Head of caudate nucleus (tissue), 42 donors: ENCODE data around the gene EDA.
"Not testable (repeated sequence)": the region's sequence is repeated elsewhere in the genome, so short reads cannot be mapped to it uniquely, and the experiment has no call there.

ENCODE experiments used
- DNase-seq, 42 donors: peaks; one replicate each; pipeline versions ENCODE4 v3.0.0 to v3.0.0-alpha.2; 2020 to 2021; ENCODE audit warnings: mixed read lengths in 7 of 42
- intact Hi-C: fragments of 100-400 bp; cut with DNase I; formaldehyde crosslinking; loops from one replicate; pipeline ENCODE4 v1.15.0; 2022

EDA gene

DNA sequence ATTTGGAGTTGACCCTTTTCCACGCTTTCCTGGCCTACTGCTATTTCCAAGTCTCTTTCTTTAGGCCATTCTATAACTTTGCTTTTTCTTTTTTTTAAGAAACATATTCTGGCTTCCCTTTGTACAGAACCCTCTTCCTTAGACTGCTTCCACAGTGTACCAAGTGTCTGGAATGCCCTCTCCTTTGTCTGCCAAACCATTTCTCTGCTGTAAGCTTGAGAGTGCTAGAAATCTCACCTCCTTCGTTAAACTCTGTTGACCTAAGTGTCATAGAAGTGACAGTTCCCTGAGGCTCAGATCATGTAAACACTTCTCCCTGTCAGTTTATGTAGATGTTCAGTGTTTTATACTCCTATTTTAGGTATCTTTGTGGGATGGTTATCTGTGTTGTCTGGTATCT lies 108.4 kb downstream of the EDA start:
- intact Hi-C loops, result no loop called here
- DNase-seq, result no peak

DNA sequence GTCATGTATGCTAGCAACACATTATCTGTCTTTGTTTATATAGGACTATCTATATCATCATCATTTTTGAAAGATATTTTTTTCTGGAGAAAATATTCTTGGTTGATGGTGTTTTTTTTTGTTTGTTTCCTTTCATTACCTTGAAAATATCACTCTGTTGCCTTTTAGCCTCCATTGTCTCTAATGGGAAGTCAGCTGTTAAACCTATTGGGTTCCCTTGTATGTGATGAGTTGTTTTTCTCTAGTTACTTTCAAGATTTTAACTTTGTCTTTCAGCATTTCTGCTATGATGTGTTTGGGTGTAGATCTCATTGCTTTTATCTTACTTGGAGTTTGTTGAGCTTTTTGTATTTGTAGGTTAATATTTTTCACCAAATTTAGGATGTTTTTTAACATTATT lies 124.4 kb downstream of the EDA start:
- intact Hi-C loops, result no loop called here
- DNase-seq, result no peak

DNA sequence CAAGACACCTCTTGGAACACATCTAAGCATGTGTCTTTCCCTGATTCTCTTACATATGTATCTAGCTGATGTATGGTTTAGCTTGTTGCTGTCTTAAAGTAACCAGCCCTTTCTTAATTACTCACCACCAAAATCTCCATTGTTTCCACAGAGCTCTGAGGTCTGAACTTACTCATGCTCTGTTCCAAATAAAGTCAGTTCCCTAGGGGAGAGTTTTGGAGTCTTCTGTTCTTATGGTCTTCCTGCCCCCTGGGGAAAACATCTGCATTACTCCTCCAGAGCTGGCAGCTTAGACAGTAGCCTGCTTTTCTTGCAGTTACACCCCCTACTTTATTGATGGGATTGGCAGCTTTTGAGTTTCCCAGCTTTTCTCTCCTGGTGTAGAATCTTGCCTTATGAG lies 125.8 kb downstream of the EDA start:
- intact Hi-C loops, result no loop called here
- no peak for DNase-seq

DNA sequence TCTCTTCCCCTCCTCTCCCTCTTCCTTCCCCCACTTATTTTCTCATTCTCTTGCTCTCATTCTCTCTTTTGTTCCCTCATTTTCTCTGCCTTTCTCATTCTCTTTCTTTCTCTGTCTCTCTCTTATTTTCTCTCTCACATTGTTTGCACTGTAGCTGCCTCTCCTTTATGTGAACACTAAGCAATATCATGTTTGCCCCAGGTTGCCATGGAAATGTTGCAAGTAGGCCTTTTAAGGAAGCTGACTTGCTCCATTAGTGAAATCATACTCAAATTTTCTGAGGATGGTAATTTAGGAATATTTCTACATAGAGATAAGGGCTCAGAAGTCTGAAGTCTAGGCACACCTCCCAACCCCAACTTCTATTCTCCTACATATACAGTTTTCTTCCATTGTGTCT lies 130.1 kb downstream of the EDA start:
- intact Hi-C loops, result no loop called here

DNA sequence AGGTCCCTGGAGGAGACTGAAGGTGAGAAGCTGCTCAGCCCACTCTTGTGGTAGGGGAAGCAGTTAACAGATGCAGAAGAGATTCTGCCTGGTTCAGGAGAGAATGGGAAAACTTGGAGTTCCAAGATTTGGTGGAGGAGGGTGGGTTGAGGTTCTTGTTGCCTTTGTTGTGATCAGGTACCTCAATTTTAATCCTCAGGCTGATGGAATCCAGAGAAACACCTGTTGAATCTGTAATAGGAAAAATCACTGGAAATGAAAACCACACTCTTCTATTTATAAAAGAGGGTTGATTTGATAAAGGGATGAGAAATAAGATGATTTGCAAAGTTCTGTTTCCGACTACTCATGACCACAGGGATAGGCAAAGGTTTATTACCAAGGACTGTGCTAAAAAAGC lies 132.1 kb downstream of the EDA start:
- intact Hi-C loops, result no loop called here
- DNase-seq, result no peak

More for the DNA sequence above, 130.1 kb downstream of the EDA start:
- no peak for DNase-seq

DNA sequence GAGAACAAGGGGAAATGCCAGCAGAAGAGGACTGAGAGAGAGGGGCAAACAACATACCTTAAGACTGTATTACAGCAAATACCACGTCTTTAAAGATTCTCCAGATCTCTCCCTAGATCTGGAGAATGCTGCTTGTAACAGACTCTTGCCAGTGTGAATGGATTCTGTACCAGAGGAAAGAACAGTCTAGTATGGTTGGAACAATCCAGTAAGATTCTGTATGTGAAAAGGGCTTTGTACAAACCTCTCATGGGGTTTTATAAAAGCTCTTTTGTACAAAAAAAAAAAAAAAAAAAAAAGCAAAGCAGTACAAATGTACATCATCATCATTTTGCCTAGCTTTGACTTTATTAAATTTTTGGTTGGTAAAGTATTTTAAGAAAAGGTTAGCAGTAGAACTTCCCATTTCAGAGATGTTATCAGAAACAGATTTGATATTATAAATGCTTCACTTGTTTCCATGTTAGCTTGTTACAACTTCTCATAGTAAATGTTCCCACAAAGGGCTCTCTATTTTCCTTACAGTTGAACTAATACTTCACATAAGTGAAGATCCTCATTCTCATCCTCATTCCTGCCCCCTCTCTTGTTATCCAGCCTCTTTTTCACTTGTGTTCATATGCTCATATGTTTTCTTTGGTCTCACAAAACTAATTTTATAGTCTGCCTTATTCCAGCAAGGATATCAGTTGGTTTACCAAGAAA lies 144.2 kb downstream of the EDA start:
- intact Hi-C loops, result no loop called here
- DNase-seq, result peak in 3 of 42 donors; percentile 1 to 38 (median 5)

DNA sequence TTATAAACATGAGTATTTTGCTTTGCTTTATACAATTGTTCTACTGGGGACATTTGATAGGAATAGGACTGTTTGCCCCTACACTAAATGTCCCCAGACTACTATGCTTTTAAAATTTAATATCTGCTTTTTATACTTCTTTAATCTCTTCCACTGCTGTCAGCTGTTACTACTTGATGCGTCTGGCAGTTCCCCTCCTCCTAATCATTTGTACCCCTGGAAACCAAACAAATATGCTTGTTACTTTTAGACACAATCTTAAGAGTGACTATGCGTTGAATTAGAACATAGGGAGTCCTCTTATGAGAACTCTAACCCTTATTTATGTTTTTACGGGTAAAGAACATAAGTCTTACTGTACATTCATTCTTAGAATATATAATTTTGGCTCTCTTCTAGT lies 145.7 kb downstream of the EDA start:
- DNase-seq, result no peak
- intact Hi-C loops, result no loop called here

DNA sequence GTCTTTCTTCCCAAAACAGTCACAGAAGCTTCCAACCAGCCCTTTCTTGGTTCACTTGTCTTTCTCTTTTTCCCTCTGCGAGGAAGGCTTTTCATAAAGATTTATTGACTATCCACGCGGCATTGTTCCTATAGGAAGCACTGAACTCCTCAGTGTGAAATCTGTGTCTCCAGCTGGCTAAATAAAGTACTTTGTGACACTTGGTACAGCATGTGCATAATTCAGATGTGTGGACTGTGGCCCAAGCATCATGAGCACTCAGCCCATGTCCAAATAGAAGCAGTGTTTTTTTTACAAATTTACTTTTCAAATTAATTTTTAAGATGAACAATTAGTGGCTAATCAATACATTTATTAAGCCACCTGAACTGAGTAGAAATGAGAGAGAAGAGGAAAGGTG lies 146.4 kb downstream of the EDA start:
- intact Hi-C loops, result no loop called here
- DNase-seq, result no peak

DNA sequence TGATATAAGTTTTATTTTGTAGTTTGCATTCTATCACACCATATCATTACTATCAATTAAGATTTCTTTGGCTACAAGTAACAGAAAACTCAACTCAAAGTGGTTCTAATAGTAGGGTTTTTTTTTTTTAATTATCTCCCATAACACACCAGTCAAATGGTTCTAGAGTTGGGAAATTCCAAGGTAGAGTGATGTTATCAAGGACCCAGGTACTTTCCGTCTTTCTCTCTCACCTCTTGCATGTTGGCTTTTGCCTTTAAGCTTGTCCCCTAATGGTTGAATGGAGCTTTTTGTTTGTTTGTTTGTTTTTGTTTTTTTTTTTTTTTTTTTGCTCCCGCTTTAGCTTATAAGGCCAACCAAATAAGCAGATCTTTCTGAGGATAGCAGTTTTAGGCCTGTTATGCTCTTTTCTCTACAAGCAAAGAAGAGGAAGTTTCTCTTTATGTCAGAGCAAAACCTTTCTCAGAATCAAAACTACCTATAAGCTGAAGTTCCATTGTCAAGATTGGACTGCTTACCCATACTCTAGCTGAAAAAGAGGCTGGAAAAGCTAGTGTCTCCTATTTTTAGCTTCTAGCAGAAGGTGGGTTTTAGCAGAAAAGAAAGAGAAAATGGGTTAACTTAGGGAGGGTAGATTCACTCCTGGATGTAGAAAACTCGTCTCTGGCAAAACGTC lies 177.5 kb downstream of the EDA start:
- DNase-seq, result no peak
- intact Hi-C loops, result no loop called here

DNA sequence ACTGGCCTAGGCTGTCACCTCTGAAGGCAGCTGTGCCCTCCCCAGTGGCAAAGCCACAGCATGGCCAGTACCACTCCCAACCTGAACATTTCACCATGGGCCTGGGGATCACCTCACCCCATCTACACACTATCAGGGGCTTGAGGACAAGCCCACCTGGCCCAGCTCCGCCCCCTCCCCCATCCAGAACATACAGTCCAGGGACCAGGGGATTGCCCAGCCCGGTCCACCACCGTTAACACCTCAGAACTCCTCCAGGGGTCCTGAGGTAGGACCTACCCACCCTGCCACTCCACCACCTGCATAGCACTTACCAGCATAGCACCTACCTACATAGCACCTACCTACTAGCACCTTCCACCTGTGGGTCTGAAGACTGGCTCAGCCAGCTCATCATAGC lies 179.8 kb downstream of the EDA start:
- intact Hi-C loops, result no loop called here
- DNase-seq, result no peak

DNA sequence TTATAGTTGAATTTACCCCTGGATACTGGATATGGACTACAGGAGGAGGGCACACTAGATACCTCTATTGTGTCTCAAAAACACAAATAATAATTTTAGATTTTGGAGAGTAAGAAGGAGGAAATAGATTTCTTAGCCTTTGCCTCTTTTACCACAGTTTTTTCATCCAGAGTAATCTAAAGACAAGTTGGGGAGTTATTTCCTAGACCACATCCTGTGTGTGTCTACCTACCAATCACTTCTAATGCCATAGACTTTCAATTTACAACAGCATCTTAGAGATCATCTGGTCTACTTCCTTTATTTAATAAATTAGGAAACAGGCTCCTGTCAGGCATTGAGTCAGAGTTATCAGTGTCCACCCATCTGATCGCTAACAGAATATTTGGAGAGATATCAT lies 191.5 kb downstream of the EDA start:
- intact Hi-C loops, result no loop called here
- no peak for DNase-seq

DNA sequence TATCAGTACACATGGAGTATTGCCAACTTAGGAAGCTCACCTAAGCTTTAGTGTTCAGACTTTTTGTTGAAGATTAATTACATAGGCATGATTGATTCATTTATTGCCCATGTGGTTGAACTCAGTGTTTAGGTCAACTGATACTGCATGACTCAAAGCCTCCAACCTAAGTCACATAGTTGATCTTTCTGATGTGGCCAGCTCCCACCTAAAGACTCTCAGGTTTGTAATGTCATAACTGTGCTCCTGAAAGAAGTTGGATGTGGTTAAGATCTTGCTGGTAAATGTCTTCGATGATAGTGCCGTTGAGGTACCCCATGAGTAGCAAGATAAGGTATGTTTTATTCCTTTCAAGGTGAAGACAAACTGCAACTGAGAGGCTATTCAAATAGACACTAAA lies 192.5 kb downstream of the EDA start:
- intact Hi-C loops, result no loop called here
- no peak for DNase-seq

DNA sequence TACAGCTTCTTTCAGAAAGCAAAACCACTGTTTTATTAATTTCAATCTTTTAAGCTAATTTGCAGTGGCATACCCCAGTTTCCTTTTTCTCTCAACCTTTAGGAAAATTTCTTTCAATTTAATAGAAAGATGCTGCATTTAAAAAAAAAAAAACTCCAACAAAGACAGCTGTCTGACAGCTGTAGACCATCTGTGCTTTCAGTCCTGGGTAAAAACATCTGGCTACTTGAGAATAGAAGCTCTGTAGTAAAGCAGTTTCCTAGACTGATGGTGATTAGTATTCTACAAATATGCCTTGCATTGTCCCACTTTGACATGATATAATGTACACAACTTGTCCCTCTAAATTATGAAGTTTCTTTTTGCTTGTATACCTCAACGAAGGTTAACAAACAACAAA lies 197.8 kb downstream of the EDA start:
- DNase-seq, result no peak
- intact Hi-C loops, result no loop called here

DNA sequence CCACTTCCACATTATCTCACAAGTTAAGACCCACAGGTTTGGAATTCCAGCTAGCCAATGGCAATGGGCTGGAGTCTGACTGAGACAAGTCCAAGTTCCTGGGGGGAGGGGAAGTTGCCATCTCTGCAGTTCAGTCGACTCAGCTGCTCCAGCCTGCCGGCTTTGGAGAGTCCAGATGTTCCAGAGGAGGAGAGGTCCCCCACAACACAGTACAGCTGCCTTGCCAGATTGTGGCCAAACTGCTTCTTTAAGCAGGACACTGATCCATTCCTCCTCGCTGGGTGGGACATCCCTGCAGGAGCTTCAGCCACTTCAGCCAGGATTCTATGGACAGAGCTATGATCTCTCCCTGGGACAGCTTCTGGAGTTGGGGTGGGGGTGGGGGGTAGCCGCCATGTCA lies 199.2 kb downstream of the EDA start:
- intact Hi-C loops, result no loop called here
- no peak for DNase-seq

DNA sequence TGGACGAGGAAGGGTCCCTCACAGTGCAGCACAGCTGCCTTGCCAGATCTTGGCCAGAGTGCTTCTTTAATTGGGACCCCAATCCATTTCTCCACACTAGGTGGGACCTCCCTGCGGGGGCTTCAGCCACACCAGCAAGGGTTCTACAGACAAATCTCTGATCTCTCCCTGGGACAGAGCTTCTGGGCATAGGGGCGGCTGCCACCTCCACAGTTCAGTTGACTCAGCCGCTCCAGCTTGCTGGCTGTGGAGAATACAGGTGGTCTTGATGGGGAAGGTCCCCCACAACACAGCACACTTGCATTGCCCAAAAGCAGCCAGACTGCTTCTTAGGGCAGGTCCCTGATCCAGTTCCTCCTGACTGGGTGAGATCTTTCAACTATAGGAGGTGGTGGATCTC lies 199.6 kb downstream of the EDA start:
- no peak for DNase-seq
- intact Hi-C loops, result no loop called here

DNA sequence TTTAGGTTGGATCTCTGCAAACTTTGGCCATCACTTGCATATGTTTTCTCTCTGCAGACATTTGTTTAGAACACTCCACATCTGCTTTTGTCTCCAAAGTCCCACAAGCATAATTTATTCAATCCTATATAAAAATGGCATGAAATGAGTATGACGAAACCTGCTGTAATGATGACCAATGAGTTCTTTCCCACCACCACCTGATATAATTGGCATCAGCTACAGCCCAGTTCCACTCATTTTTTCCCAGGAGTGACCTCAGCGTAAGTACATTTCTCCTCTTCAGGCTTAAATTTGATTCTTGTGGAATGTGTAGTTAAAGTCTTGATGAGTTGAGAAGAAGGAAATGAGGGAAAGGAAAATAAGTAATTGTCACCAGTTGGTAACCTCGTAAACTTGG lies 228.7 kb downstream of the EDA start:
- no peak for DNase-seq
- intact Hi-C loops, result no loop called here

DNA sequence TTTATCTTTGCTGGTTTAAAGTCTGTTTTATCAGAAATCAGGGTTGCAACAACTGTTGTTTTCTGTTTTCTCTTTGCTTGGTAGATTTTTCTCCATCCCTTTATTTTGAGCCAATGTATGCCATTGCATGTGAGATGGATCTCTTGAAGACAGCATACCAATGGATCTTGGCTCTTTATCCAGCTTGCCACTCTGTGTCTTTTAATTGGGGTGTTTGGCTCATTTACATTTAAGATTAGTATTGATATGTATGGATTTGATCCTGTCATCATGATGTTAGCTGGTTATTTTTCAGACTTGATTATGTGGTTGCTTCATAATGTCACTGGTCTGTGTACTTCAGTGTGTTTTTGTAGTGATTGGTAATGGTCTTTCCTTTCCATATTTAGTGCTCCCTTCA lies 244.1 kb downstream of the EDA start:
- DNase-seq, intact Hi-C loops: not testable (repeated sequence)

DNA sequence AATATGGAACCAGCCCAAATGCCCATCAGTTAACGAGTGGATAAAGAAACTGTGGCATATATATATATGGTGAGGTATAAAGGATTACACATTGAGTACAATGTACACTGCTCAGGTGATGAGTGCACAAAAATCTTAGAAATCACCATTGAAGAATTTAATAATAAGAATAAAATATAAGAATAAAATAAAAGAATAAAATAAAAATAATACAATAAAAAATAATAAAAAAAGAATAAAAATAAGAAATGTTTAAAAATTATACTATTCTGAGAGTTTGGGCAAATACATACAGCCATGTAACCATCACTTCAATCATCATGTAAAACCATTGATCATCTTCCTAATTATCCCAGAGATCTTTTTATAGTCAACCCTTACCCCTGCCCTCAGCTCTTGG lies 260.3 kb downstream of the EDA start:
- no peak for DNase-seq
- intact Hi-C loops, result no loop called here

DNA sequence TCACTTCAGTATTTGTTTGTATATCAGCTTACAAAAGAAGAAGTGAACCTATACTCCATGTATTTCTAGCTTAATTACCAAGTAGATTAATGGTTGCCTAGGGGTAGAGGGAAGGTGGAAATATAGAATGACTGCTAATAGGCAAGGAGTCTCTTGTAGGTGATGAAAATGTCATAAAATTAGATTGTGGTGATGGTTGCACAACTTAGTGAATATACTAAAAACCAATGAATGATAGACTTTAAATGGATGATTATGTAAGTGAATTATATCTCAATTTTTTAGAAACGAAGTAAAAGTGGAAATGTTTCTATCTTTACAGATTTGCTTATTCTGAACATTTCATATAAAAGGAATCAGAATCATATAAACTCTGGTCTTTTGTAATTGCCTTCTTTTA lies 268.3 kb downstream of the EDA start:
- no peak for DNase-seq
- intact Hi-C loops, result no loop called here

DNA sequence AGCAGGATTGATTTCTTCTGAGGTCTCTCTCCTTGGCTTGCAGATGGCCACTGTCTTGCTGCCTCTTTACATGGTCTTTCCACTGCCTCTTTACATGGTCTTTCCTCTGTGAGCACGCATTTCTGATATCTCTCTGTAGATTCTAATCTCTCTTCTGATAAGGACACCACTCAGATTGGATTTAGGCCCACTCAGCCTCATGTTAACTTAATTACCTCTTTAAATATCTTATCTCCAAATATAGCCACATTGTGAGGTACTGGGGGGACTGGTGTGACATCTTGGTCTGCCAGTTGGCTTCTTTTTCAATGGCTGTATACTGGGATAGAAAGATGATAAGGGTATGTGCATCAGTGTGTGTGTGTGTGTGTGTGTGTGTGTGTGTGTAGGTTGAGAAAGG lies 280.1 kb downstream of the EDA start:
- DNase-seq, result no peak
- intact Hi-C loops, result no loop called here

DNA sequence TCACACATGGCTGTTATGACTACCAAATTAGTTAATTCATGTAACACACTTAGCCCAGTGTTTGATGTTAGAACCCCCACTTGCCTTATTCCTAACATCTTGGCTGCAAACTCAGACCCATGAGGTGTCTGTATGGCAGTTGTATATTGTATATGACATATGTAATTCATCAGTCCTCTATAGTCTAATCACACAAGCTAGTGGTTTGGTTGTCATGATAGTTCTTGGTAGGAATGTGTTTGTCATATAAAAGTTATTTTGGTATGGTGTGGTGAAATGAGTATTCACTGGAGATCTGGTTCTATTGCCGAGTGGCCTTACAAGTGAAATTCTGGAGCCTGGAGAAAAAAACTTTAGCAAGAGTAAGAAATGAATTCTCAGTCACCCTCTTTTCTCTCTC lies 284.6 kb downstream of the EDA start:
- intact Hi-C loops, result no loop called here
- no peak for DNase-seq
